GM19455 (cell line): ENCODE data around the gene RNF222.
"Not testable (repeated sequence)": the region's sequence is repeated elsewhere in the genome, so short reads cannot be mapped to it uniquely, and the experiment has no call there.

ENCODE experiments used
- ATAC-seq: cut with Tn5 transposase; IDR thresholded peaks from one replicate; pipeline ENCODE4 v1.9.1; 2021; ENCODE audit not compliant: unreplicated experiment

The RNF222 gene

DNA sequence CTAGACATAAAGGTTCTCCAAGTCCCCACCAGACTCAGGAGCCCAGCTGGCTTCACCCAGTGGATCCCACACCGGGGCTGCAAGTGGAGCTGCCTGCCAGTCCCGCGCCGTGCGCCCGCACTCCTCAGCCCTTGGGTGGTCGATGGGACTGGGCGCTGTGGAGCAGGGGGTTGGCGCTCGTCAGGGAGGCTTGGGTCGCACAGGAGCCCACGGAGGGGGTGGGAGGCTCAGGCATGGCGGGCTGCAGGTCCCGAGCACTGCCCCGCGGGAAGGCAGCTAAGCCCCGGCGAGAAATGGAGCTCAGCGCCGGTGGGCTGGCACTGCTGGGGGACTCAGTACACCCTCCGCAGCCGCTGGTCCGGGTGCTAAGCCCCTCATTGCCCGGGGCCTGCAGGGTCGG, 50.6 kb downstream of the RNF222 start:
- not testable (repeated sequence) for ATAC-seq

DNA sequence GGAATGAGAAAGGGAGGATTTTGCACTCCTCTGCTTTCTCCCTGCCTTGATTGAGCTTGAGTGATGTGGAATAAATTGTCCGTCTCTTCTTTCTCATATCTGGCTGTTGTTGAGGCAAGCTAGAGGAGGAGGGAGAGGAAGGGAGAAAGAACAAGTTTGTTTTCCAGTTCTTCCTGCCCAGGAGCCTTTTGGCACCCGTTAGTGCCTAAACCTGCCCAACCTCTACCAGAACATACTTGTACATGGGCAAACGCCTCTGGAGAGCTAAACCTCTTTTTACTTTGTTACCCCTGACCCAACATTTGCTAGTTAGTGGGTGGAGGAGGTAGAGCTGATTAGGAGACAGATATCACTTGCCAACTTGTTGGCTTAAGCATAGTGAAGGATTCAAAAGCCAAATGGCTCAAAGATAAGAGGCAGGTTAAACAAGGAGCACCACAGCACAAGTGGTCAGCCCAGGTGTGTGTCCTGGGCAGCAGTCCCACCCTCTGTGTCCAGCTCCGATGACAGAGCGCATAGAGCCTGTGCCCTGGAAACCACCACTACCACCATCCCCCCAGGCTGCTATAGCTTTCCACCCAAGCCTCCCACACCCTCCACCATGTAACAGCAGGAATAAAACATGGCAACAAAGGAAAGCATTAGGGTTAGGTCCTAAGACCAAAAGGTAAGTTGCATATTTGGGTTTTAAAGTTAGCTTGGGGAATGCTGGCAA, 51.5 kb downstream of the RNF222 start:
- ATAC-seq: no peak

DNA sequence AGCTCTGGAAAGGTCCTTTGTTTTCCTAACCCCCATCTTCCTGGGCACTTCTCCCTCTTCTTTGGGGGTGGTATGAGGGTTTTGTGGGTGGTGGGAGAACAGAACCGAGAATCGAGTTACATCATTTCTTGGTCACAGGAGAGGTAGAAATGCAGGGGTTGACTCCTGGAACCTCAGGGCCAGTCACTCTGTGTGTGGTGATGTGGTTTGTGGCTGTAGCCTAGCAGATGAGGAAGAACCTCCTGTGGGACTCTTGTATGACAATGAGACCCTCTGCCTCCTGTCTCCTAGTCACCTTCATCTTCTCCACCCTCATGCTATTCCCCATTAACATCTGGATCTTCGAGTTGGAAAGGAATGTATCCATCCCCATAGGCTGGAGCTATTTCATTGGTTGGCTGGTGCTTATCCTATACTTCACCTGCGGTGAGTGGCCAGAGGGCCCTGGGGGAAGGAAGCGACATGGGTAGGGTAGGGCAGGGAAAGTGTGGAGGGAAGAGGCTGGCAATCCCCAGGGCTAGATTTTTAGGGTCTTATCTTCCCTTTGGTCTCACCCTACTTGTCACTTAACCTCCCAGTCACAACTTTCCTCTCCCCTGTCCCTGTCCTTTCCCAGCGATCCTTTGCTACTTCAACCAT, 52.5 kb downstream of the RNF222 start:
- ATAC-seq: no peak

DNA sequence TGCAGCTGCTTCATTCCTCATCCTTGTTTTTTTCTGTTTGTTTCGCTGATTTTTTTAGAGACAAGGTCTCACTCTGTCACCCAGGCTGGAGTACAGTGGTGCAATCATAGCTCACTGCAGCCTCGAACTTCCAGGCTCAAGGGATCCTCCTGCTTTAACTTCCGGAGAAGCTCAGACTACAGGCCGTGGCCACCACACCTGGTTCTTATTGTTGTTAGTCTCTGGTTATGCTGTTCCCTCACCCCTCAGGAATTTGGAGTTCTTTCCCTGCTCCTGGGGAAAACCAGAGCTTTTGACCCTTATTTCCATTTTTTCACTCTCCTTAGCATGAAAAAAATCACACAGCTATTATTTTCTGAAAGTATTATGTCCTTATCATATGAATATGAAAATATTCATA, 56.2 kb downstream of the RNF222 start:
- no peak for ATAC-seq
